HepG2 (cell line): ENCODE data around the gene KIF1C. TPM values are rescaled to one million over a fixed set of nuclear protein-coding genes. Genes with fewer than 3 reads are reported as not detected.
A peak's percentile ranks its signal among the peaks of the same experiment; 100 is the strongest.

ENCODE experiments used
- ARHGAP35 ChIP-seq: sonication (generic); formaldehyde crosslinking; IDR thresholded peaks from 2 replicates; pipeline ENCODE4 v1.9.0; 2022; ENCODE audit warnings: mild to moderate bottlenecking, inconsistent platforms, moderate library complexity, missing genetic modification reagents, borderline replicate concordance
- CEBPB ChIP-seq: IDR thresholded peaks from 2 replicates; pipeline ENCODE4 v1.6.1; 2011; ENCODE audit warnings: low read depth, low read length, improper control_type of control experiment, borderline replicate concordance
- CREB3 ChIP-seq: sonication (generic); formaldehyde crosslinking; IDR thresholded peaks from 2 replicates; pipeline ENCODE4 v1.5.0; 2020; ENCODE audit warnings: missing genetic modification reagents
- CSRNP2 ChIP-seq: sonication (generic); formaldehyde crosslinking; conservative IDR thresholded peaks from 2 replicates; pipeline ENCODE4 v1.8.0; 2022; ENCODE audit warnings: low read depth, missing genetic modification reagents
- EHMT2 ChIP-seq: fragments of 200-600 bp; sonication (generic); IDR thresholded peaks from 2 replicates; pipeline ENCODE4 v1.7.0; 2017; ENCODE audit warnings: antibody characterized with exemption, low read depth, low read length, borderline replicate concordance
- GATAD2A ChIP-seq: IDR thresholded peaks from 2 replicates; pipeline ENCODE4 v1.6.1; 2016
- GLI4 ChIP-seq: sonication (generic); formaldehyde crosslinking; IDR thresholded peaks from 2 replicates; pipeline ENCODE4 v1.5.1; 2020; ENCODE audit warnings: missing genetic modification reagents, mild to moderate bottlenecking, moderate library complexity, borderline replicate concordance
- KDM1A ChIP-seq: IDR thresholded peaks from 2 replicates; pipeline ENCODE4 v1.6.1; 2016; ENCODE audit warnings: missing compliant biosample characterization
- NR0B2 ChIP-seq: sonication (generic); formaldehyde crosslinking; IDR thresholded peaks from 2 replicates; pipeline ENCODE4 v1.4.0; 2020; ENCODE audit warnings: mild to moderate bottlenecking, missing genetic modification reagents
- PHF5A ChIP-seq: IDR thresholded peaks from one replicate; pipeline ENCODE4 v1.6.1; 2018; ENCODE audit warnings: low read depth, missing genetic modification reagents; ENCODE audit not compliant: unreplicated experiment
- RXRA ChIP-seq: sonication (generic); formaldehyde crosslinking; IDR thresholded peaks from 2 replicates; pipeline ENCODE4 v1.5.1; 2020; ENCODE audit warnings: missing genetic modification reagents
- TOE1 ChIP-seq: sonication (generic); formaldehyde crosslinking; IDR thresholded peaks from 2 replicates; pipeline ENCODE4 v1.4.0; 2020; ENCODE audit warnings: mild to moderate bottlenecking, missing genetic modification reagents
- ZBTB42 ChIP-seq: sonication (generic); formaldehyde crosslinking; IDR thresholded peaks from 2 replicates; pipeline ENCODE4 v1.5.0; 2020; ENCODE audit warnings: mild to moderate bottlenecking, missing genetic modification reagents
- ZBTB46 ChIP-seq: sonication (generic); formaldehyde crosslinking; IDR thresholded peaks from 2 replicates; pipeline ENCODE4 v1.4.0; 2020; ENCODE audit warnings: mild to moderate bottlenecking, missing genetic modification reagents, borderline replicate concordance
- ZFP36L1 ChIP-seq: sonication (generic); formaldehyde crosslinking; IDR thresholded peaks from 2 replicates; pipeline ENCODE4 v1.8.0; 2022; ENCODE audit warnings: mild to moderate bottlenecking, missing genetic modification reagents, moderate library complexity
- ZNF430 ChIP-seq: sonication (generic); formaldehyde crosslinking; IDR thresholded peaks from 2 replicates; pipeline ENCODE4 v1.9.0; 2021; ENCODE audit warnings: mild to moderate bottlenecking, missing genetic modification reagents
- ZNF530 ChIP-seq: sonication (generic); formaldehyde crosslinking; IDR thresholded peaks from 2 replicates; pipeline ENCODE4 v1.5.0; 2020; ENCODE audit warnings: low read depth, mild to moderate bottlenecking, missing genetic modification reagents
- ZNF576 ChIP-seq: sonication (generic); formaldehyde crosslinking; IDR thresholded peaks from 2 replicates; pipeline ENCODE4 v1.4.0; 2020; ENCODE audit warnings: mild to moderate bottlenecking, missing genetic modification reagents
- ZNF597 ChIP-seq: sonication (generic); formaldehyde crosslinking; IDR thresholded peaks from 2 replicates; pipeline ENCODE4 v1.5.0; 2020; ENCODE audit warnings: missing genetic modification reagents
- ZNF678 ChIP-seq: sonication (generic); formaldehyde crosslinking; IDR thresholded peaks from 2 replicates; pipeline ENCODE4 v1.4.0; 2020; ENCODE audit warnings: mild to moderate bottlenecking, missing genetic modification reagents
- ZNF782 ChIP-seq: sonication (generic); formaldehyde crosslinking; IDR thresholded peaks from 2 replicates; pipeline ENCODE4 v1.4.0; 2020; ENCODE audit warnings: missing genetic modification reagents, mild to moderate bottlenecking, borderline replicate concordance
- ZNF784 ChIP-seq: sonication (generic); formaldehyde crosslinking; IDR thresholded peaks from 2 replicates; pipeline ENCODE4 v1.5.1; 2020; ENCODE audit warnings: missing genetic modification reagents, mild to moderate bottlenecking, borderline replicate concordance
- ZNF816 ChIP-seq: sonication (generic); formaldehyde crosslinking; IDR thresholded peaks from 2 replicates; pipeline ENCODE4 v1.8.0; 2022; ENCODE audit warnings: missing genetic modification reagents, mild to moderate bottlenecking, borderline replicate concordance
- polyA plus RNA-seq, 8 experiments: library from polyadenylated mRNA; depleted of rRNA in 3 of 8; stranded (reverse) in 7 of 8; unstranded in 1 of 8; fragments of >200 nt; fragmentation: Illumina TruSeq in 4 of 8; extraction: Trizol in 4 of 8; gene quantifications; 2 replicates each; pipeline versions ENCODE4 v1.2.1 to v1.2.3, GENCODE V29; 2011 to 2016; ENCODE audit warnings: low read depth in 4 of 8, missing spikeins in 1 of 8, mixed read lengths in 1 of 8; ENCODE audit not compliant: insufficient read depth in 1 of 8
- total RNA-seq, 5 experiments: library from RNA; depleted of rRNA; stranded (reverse); fragments of >200 nt; fragmentation: Illumina TruSeq; extraction: Trizol; gene quantifications; 2 replicates each; pipeline ENCODE4 v1.2.3, GENCODE V29; 2016; ENCODE audit warnings: low read depth in 1 of 5

The KIF1C gene
- total and polyA plus RNA-seq, 2 of the 13 experiments (the other 11 are each of a cell fraction or from before 2014, with no cell fraction given) = 70.0 to 104 TPM

GRCh38 chr17:4950075-4950745 is 47.5 kb upstream of the KIF1C start (continued):
- TF ChIP-seq ZNF678 = no peak
- TF ChIP-seq PHF5A (CRISPR knock-in tag) = no peak
- TF ChIP-seq ZNF576 (CRISPR knock-in tag) = no peak
- 0 out of 2 replicates have a peak, but pooled peaks have one; percentile 47 for TF ChIP-seq NR0B2 (CRISPR knock-in tag)
- TF ChIP-seq ZBTB46 (CRISPR knock-in tag) = no peak
- TF ChIP-seq TOE1 (CRISPR knock-in tag) = no peak
- TF ChIP-seq GLI4 (CRISPR knock-in tag) = no peak
- TF ChIP-seq ZFP36L1 (CRISPR knock-in tag) = no peak
- TF ChIP-seq CSRNP2 (CRISPR knock-in tag) = no peak
- TF ChIP-seq ZNF784 = 0 out of 2 replicates have a peak, but pooled peaks have one; percentile 32
- no peak for TF ChIP-seq GATAD2A (CRISPR knock-in tag)
- TF ChIP-seq EHMT2 = no peak
- no peak for TF ChIP-seq CEBPB
- no peak for TF ChIP-seq CREB3
- TF ChIP-seq ARHGAP35 (CRISPR knock-in tag) = no peak
- TF ChIP-seq ZBTB42 (CRISPR knock-in tag) = no peak
- no peak; the same call in 1 of the 2 replicates for TF ChIP-seq ZNF430 (CRISPR knock-in tag)
- 0 out of 2 replicates have a peak, but pooled peaks have one; percentile 14 for TF ChIP-seq ZNF816 (CRISPR knock-in tag)
- TF ChIP-seq ZNF530 (CRISPR knock-in tag) = no peak
- 0 out of 2 replicates have a peak, but pooled peaks have one; percentile 7 for TF ChIP-seq RXRA
- TF ChIP-seq ZNF597 (CRISPR knock-in tag) = no peak
- no peak for TF ChIP-seq KDM1A (CRISPR knock-in tag)
- no peak; the same call in 1 of the 2 replicates for TF ChIP-seq ZNF782 (CRISPR knock-in tag)
